Hepatocyte (in vitro differentiated cells): ENCODE results near the gene BLTP1.

Experiments used
- EZH2 ChIP-seq: fragments of 200-600 bp; sonication (generic); IDR thresholded peaks from 2 replicates; pipeline ENCODE4 v1.6.1; 2016; ENCODE audit warnings: antibody characterized with exemption, mild to moderate bottlenecking, borderline replicate concordance
- EZH2phosphoT487 ChIP-seq: fragments of 200-600 bp; sonication (generic); IDR thresholded peaks from one replicate; pipeline ENCODE4 v1.6.1; 2018; ENCODE audit warnings: antibody characterized with exemption, mild to moderate bottlenecking, low read depth, moderate library complexity; ENCODE audit not compliant: unreplicated experiment, severe bottlenecking
- TF ChIP-seq, protein P1 (sequence below): fragments of 200-600 bp; sonication (generic); IDR thresholded peaks from 2 replicates; pipeline ENCODE4 v1.5.1; 2016; ENCODE audit warnings: antibody characterized with exemption, mild to moderate bottlenecking; ENCODE audit not compliant: poor library complexity

DNA sequence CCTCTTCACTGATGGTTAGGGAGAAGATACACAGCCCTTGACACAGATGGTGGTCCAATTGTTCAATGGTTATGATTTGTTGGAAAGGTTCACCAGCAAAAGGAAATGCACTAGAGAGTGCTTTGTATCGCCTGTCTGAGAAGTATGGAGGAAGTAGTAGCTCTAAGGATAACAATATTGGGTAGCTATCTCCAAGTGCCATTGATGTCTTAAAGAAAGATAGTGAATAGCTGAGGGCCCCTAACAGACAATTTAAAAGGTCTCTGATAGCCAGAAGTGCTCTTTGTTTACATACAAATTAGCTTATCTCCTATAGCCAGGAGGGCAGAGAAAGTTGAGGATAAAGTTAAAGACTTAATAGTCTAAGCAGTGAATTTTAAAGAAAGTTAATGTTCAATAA lies 33.9 kb upstream of the BLTP1 start:
- TF ChIP-seq, protein P1, sequence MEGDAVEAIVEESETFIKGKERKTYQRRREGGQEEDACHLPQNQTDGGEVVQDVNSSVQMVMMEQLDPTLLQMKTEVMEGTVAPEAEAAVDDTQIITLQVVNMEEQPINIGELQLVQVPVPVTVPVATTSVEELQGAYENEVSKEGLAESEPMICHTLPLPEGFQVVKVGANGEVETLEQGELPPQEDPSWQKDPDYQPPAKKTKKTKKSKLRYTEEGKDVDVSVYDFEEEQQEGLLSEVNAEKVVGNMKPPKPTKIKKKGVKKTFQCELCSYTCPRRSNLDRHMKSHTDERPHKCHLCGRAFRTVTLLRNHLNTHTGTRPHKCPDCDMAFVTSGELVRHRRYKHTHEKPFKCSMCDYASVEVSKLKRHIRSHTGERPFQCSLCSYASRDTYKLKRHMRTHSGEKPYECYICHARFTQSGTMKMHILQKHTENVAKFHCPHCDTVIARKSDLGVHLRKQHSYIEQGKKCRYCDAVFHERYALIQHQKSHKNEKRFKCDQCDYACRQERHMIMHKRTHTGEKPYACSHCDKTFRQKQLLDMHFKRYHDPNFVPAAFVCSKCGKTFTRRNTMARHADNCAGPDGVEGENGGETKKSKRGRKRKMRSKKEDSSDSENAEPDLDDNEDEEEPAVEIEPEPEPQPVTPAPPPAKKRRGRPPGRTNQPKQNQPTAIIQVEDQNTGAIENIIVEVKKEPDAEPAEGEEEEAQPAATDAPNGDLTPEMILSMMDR, result no peak
- TF ChIP-seq EZH2, result no peak
- no peak for TF ChIP-seq EZH2phosphoT487
